B cell (primary cell): ENCODE measurements around the gene TXLNA.

Experiments used
- CTCF ChIP-seq: fragments of 200-600 bp; IDR thresholded peaks from one replicate; pipeline ENCODE4 v1.8.0; 2022; ENCODE audit warnings: antibody characterized with exemption, mild to moderate bottlenecking
- EZH2 ChIP-seq: IDR thresholded peaks from 2 replicates; pipeline ENCODE4 v1.6.1; 2012; ENCODE audit warnings: borderline replicate concordance, low read depth, mild to moderate bottlenecking, moderate library complexity, low read length; ENCODE audit not compliant: insufficient read depth, poor library complexity, severe bottlenecking

- TF ChIP-seq CTCF (no peak), EZH2 (no peak)
These were observed 18.4 kb downstream of the TXLNA start for GRCh38 chr1:32197837-32198236.
